IMR-90 (cell line): ENCODE data around the gene ZCCHC17. TPM values are rescaled to one million over a fixed set of nuclear protein-coding genes. Genes with fewer than 3 reads are reported as not detected.

Source experiments
- ATAC-seq: fragments of 200-7000 bp; cut with Tn5 transposase; 2 replicates; pipeline ENCODE4 v1.9.1; 2020; ENCODE audit warnings: low read depth, mild to moderate bottlenecking, moderate library complexity
- BruUV-seq: library from RNA; stranded (reverse); fragments of 400-500 nt; replicated peaks from 2 replicates; lab custom pipeline; 2021; lab: Mats Ljungman, UMichigan
- CTCF ChIA-PET: fragments of 300-600 bp; formaldehyde crosslinking; extraction: SDS; loops from one replicate; lab custom pipeline; 2021; ENCODE audit warnings: antibody characterized with exemption; lab: Yijun Ruan, JAX
- POLR2A ChIA-PET: fragments of 300-600 bp; sonication (Branson Sonifier 250); formaldehyde crosslinking; loops from one replicate; lab custom pipeline; 2022; ENCODE audit warnings: antibody characterized with exemption; ENCODE audit not compliant: unreplicated experiment; lab: Charles Lee
- DNase-seq: peaks from one replicate; pipeline ENCODE4 v3.0.0; 2013
- H2AFZ ChIP-seq: replicated peaks from 2 replicates; pipeline ENCODE3; 2013; ENCODE audit warnings: low read length, mild to moderate bottlenecking; ENCODE audit not compliant: poor library complexity
- H2AK5ac ChIP-seq: 2 replicates; pipeline ENCODE4 v1.6.1; 2013; ENCODE audit warnings: low read depth, low read length, inconsistent platforms
- H2AK9ac ChIP-seq: replicated peaks from 2 replicates; pipeline ENCODE3; 2013; ENCODE audit warnings: mild to moderate bottlenecking, low read depth, low read length, moderate library complexity; ENCODE audit not compliant: poor library complexity
- H2BK120ac ChIP-seq: 2 replicates; pipeline ENCODE4 v1.6.1; 2013; ENCODE audit warnings: low read depth, low read length, inconsistent platforms
- H2BK15ac ChIP-seq: 3 replicates; pipeline ENCODE4 v1.6.1; 2013; ENCODE audit warnings: low read depth, low read length, inconsistent platforms
- H2BK20ac ChIP-seq: 2 replicates; pipeline ENCODE4 v1.6.1; 2013; ENCODE audit warnings: low read depth, mild to moderate bottlenecking, inconsistent platforms, low read length, moderate library complexity
- H2BK5ac ChIP-seq: 2 replicates; pipeline ENCODE4 v1.6.1; 2013; ENCODE audit warnings: mild to moderate bottlenecking, low read depth, low read length, inconsistent platforms; ENCODE audit not compliant: poor library complexity, severe bottlenecking
- H3K14ac ChIP-seq: replicated peaks from 2 replicates; pipeline ENCODE4 v1.6.1; 2013; ENCODE audit warnings: low read depth, low read length, inconsistent platforms
- H3K18ac ChIP-seq: 2 replicates; pipeline ENCODE4 v1.6.1; 2013; ENCODE audit warnings: low read depth, low read length, control low read depth
- H3K23ac ChIP-seq: 2 replicates; pipeline ENCODE4 v1.6.1; 2013; ENCODE audit warnings: low read depth, low read length, inconsistent platforms
- H3K27ac ChIP-seq: 2 replicates; pipeline ENCODE4 v1.5.1; 2013; ENCODE audit warnings: mild to moderate bottlenecking, control low read depth, low read length; ENCODE audit not compliant: insufficient read depth
- H3K27me3 ChIP-seq: 2 replicates; pipeline ENCODE4 v1.6.1; 2013; ENCODE audit warnings: low read length; ENCODE audit not compliant: control insufficient read depth, insufficient read depth
- H3K36me3 ChIP-seq: 2 replicates; pipeline ENCODE4 v1.6.1; 2013; ENCODE audit warnings: low read length, mixed read lengths; ENCODE audit not compliant: control insufficient read depth, insufficient read depth
- H3K4ac ChIP-seq: 2 replicates; pipeline ENCODE4 v1.6.1; 2013; ENCODE audit warnings: low read depth, low read length, inconsistent platforms
- H3K4me1 ChIP-seq: 2 replicates; pipeline ENCODE4 v1.6.1; 2013; ENCODE audit warnings: low read length, mixed read lengths; ENCODE audit not compliant: control insufficient read depth, insufficient read depth
- H3K4me2 ChIP-seq: 2 replicates; pipeline ENCODE4 v1.6.1; 2013; ENCODE audit warnings: low read depth, mild to moderate bottlenecking, control low read depth, low read length, moderate library complexity
- H3K4me3 ChIP-seq: 2 replicates; pipeline ENCODE4 v1.5.1; 2013; ENCODE audit warnings: low read depth, mild to moderate bottlenecking, control low read depth, low read length, moderate library complexity; ENCODE audit not compliant: insufficient read depth
- H3K56ac ChIP-seq: 2 replicates; pipeline ENCODE4 v1.6.1; 2013; ENCODE audit warnings: low read length, inconsistent platforms; ENCODE audit not compliant: insufficient read depth; ENCODE audit errors: extremely low read depth
- H3K79me1 ChIP-seq, 2 experiments: 2 replicates each; pipeline ENCODE4 v1.6.1; 2013; ENCODE audit warnings: low read length in 2 of 2, inconsistent platforms in 1 of 2, low read depth in 1 of 2
- H3K9ac ChIP-seq: 2 replicates; pipeline ENCODE4 v1.6.1; 2013; ENCODE audit warnings: low read depth, low read length, control low read depth
- H3K9me1 ChIP-seq: 2 replicates; pipeline ENCODE4 v1.6.1; 2013; ENCODE audit warnings: low read length, inconsistent platforms; ENCODE audit not compliant: insufficient read depth
- H3K9me3 ChIP-seq: 2 replicates; pipeline ENCODE4 v1.6.1; 2013; ENCODE audit warnings: low read length; ENCODE audit not compliant: control insufficient read depth, insufficient read depth
- H4K20me1 ChIP-seq: 2 replicates; pipeline ENCODE4 v1.6.1; 2013; ENCODE audit warnings: low read length, inconsistent platforms; ENCODE audit not compliant: insufficient read depth
- H4K5ac ChIP-seq: 2 replicates; pipeline ENCODE4 v1.6.1; 2013; ENCODE audit warnings: mild to moderate bottlenecking, low read depth, low read length, control low read depth
- H4K8ac ChIP-seq, 2 experiments: 2 replicates each; pipeline ENCODE4 v1.6.1; 2013; ENCODE audit warnings: low read depth in 2 of 2, low read length in 2 of 2, control low read depth in 1 of 2, inconsistent platforms in 1 of 2
- H4K91ac ChIP-seq: 2 replicates; pipeline ENCODE4 v1.6.1; 2013; ENCODE audit warnings: low read depth, low read length, inconsistent platforms; ENCODE audit not compliant: insufficient read depth
- BHLHE40 ChIP-seq: fragments of 150-350 bp; IDR thresholded peaks from 2 replicates; pipeline ENCODE4 v1.6.1; 2016; ENCODE audit warnings: mild to moderate bottlenecking, low read depth, low read length
- CEBPB ChIP-seq: IDR thresholded peaks from 2 replicates; pipeline ENCODE4 v1.6.1; 2012; ENCODE audit warnings: low read depth, low read length, improper control_type of control experiment
- MAFK ChIP-seq: IDR thresholded peaks from 2 replicates; pipeline ENCODE4 v1.6.1; 2012; ENCODE audit warnings: low read depth, low read length, improper control_type of control experiment
- MAZ ChIP-seq: IDR thresholded peaks from 2 replicates; pipeline ENCODE4 v1.6.1; 2012; ENCODE audit warnings: low read depth, mild to moderate bottlenecking, low read length, improper control_type of control experiment, moderate library complexity, borderline replicate concordance
- POLR2A ChIP-seq: IDR thresholded peaks from 2 replicates; pipeline ENCODE4 v1.6.1; 2012; ENCODE audit warnings: mild to moderate bottlenecking, low read depth, low read length
- RCOR1 ChIP-seq: IDR thresholded peaks from 2 replicates; pipeline ENCODE4 v1.6.1; 2012; ENCODE audit warnings: mild to moderate bottlenecking, low read length, improper control_type of control experiment; ENCODE audit not compliant: insufficient replicate concordance
- WGBS, 2 experiments: methylation state at CpG; one replicate each; pipeline versions ENCODE4 v1.1.5 to v1.1.7; 2013; ENCODE audit warnings: missing lambda C conversion rate in 2 of 2; ENCODE audit not compliant: insufficient read length in 1 of 2; ENCODE audit errors: extremely low coverage in 2 of 2; 5-methylcytosine and 5-hydroxymethylcytosine counted together
- dilution Hi-C: fragments of 300-500 bp; cut with HindIII; formaldehyde crosslinking; loops from one replicate; pipeline ENCODE4 v1.14.3; 2018; ENCODE audit warnings: low sequenced_read_pairs; ENCODE audit not compliant: unreplicated experiment
- in situ Hi-C: fragments of 300-500 bp; cut with MboI; formaldehyde crosslinking; loops from 3 replicates; pipeline ENCODE4 v1.14.3; 2019; ENCODE audit warnings: low sequenced_read_pairs, inconsistent platforms, mixed read lengths
- intact Hi-C: fragments of 100-400 bp; cut with micrococcal nuclease; formaldehyde crosslinking; loops from 2 replicates; pipeline ENCODE4 v1.10.0; 2022
- polyA plus RNA-seq, 3 experiments: library from polyadenylated mRNA; depleted of rRNA; stranded (reverse); fragments of >200 nt; gene quantifications; 2 replicates each; pipeline ENCODE4 v1.2.3, GENCODE V29; 2012; ENCODE audit warnings: low replicate concordance in 1 of 3
- total RNA-seq: library from RNA; depleted of rRNA; stranded (reverse); fragments of >200 nt; gene quantifications from 2 replicates; pipeline ENCODE4 v1.2.3, GENCODE V29; 2012

Gene ZCCHC17
- total and polyA plus RNA-seq, 2 of the 4 experiments (the other 2 are of a cell fraction) = 48.4 to 48.9 TPM

DNA sequence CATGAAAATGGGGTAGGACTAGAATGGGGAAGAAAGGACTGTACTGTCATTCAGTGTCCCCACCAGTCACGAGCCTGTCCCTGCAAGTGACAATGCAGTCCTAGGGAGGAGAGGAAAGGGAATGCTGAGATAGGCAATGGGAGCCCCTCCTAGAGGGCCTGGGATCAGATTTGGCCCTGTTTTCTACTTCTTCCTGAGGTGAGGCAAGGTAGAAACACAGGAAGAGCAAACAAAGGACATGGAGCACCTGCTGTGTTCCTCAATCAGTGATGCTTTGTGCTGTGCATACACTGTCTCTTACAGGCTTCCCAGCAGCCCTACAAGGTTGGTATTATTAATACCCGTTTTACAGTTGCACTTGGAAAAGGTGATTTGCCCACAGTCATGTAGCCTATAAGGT is 70.0 kb downstream of the ZCCHC17 start:
- Histone ChIP-seq H3K9me1 (no peaks in the 10 kb centered on the region; the same call in none of the 2 replicates), H2AFZ (no peak overlapping the region), H4K8ac (no peak overlapping the region), H3K23ac (no peak overlapping the region), H3K27ac (no peak overlapping the region), H2BK20ac (no peak overlapping the region), H2BK15ac (no peak overlapping the region), H2BK120ac (no peak overlapping the region), H3K14ac (no peak overlapping the region), H4K5ac (no peak overlapping the region), H3K4ac (no peak overlapping the region), H3K79me1 (no peaks in the 10 kb centered on the region), H3K4me3 (no peak overlapping the region), H3K27me3 (no peaks in the 10 kb centered on the region), H3K9ac (no peak overlapping the region), H4K91ac (no peak overlapping the region), H4K20me1 (no peaks in the 10 kb centered on the region), H3K4me2 (no peak overlapping the region), H3K4me1 (no peaks in the 10 kb centered on the region), H2AK9ac (no peak overlapping the region), H3K18ac (no peak overlapping the region), H3K56ac (no peak overlapping the region), H2BK5ac (no peak overlapping the region), H3K36me3 (peaks cover 15% of the 10 kb centered on the region; the same call in 1 of the 2 replicates), H2AK5ac (no peak overlapping the region), H3K9me3 (no peaks in the 10 kb centered on the region)
- in situ Hi-C loops = no loop called here
- 67% methylated on average over 1 of the region's 2 CpGs; no CpG with 5 or more reads in 1 of the 2 experiments for WGBS, 2 experiments
- ChIA-PET POLR2A (no interaction called here), CTCF (no interaction called here)
- intact Hi-C loops = no loop called here
- DNase-seq (no peak), ATAC-seq (no peak)
- BruUV-seq = no TSS peak
- dilution Hi-C loops = no loop called here
- TF ChIP-seq MAZ (no peak), CEBPB (no peak), POLR2A (no peak), BHLHE40 (no peak), MAFK (no peak), RCOR1 (no peak)
